Bronchial epithelial cell (primary cell): ENCODE results near the gene STK11. TPM values are rescaled to one million over a fixed set of nuclear protein-coding genes. Genes with fewer than 3 reads are reported as not detected.

ENCODE experiments used
- DNase-seq: peaks from one replicate; pipeline ENCODE4 v3.0.0-alpha.2; 2010; ENCODE audit warnings: low read depth
- FAIRE-seq: peaks from 2 replicates; lab custom pipeline; 2011; peaks lifted over from hg19 to GRCh38; lab: Jason Lieb, UNC
- H3K27me3 ChIP-seq: 2 replicates; pipeline ENCODE4 v1.5.1; 2011; ENCODE audit warnings: low read length; ENCODE audit not compliant: control insufficient read depth, insufficient read depth
- H3K36me3 ChIP-seq: 2 replicates; pipeline ENCODE4 v1.5.1; 2011; ENCODE audit warnings: low read length; ENCODE audit not compliant: control insufficient read depth, insufficient read depth
- H3K4me3 ChIP-seq: 2 replicates; pipeline ENCODE4 v1.5.1; 2011; ENCODE audit warnings: mild to moderate bottlenecking, low read depth, low read length, control low read depth
- total RNA-seq: library from RNA; depleted of rRNA; stranded (reverse); fragments of >200 nt; gene quantifications from 2 replicates; pipeline ENCODE4 v1.2.1, GENCODE V29; 2014
- TF ChIP-seq, protein P1 (sequence below): IDR thresholded peaks from 2 replicates; pipeline ENCODE4 v1.5.1; 2011; ENCODE audit warnings: mild to moderate bottlenecking, moderate library complexity, low read length, control low read depth, inconsistent platforms; ENCODE audit not compliant: insufficient read depth, severe bottlenecking

Gene STK11
- total RNA-seq, 1 donor from 2014 or later = 117 TPM

DNA sequence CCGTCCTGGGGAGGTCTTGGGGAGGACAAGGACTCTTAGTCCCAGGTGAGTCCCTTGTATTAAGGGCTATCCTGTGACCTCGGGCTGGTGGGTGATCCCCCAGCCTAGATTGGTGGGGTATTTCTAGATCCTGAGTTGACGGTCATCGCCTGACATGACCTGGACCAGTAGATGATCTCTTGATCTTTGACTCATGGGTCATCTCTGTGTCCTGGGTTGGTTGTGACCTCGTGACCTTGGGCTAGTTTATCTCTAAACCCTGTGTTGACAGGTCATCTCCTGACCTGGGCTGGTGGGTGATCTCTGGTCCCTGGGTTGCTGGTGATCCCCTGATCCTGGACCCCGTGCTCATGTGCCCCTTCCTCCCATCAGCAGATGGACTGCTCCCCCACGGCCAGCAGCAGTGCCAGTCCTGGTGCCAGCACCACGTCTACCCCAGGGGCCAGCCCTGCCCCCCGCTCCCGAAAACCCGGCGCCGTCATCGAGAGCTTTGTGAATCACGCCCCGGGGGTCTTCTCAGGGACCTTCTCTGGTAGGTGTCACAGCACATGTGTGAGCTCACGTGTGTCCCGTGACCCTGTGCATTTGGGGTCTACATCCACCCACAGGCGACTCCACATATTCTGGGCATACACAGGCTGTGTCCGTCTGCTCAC is 49.1 kb downstream of the STK11 start:
- Histone ChIP-seq H3K36me3 (peaks cover 48% of the 10 kb centered on the region), H3K4me3 (no peak overlapping the region), H3K27me3 (no peaks in the 10 kb centered on the region)
- no peak for FAIRE-seq
- DNase-seq = no peak
- TF ChIP-seq, protein P1, sequence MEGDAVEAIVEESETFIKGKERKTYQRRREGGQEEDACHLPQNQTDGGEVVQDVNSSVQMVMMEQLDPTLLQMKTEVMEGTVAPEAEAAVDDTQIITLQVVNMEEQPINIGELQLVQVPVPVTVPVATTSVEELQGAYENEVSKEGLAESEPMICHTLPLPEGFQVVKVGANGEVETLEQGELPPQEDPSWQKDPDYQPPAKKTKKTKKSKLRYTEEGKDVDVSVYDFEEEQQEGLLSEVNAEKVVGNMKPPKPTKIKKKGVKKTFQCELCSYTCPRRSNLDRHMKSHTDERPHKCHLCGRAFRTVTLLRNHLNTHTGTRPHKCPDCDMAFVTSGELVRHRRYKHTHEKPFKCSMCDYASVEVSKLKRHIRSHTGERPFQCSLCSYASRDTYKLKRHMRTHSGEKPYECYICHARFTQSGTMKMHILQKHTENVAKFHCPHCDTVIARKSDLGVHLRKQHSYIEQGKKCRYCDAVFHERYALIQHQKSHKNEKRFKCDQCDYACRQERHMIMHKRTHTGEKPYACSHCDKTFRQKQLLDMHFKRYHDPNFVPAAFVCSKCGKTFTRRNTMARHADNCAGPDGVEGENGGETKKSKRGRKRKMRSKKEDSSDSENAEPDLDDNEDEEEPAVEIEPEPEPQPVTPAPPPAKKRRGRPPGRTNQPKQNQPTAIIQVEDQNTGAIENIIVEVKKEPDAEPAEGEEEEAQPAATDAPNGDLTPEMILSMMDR = no peak

- DNase-seq = no peak
- no peak for FAIRE-seq
- no peak overlapping the region for H3K4me3 ChIP-seq
- H3K27me3 ChIP-seq = no peaks in the 10 kb centered on the region
- H3K36me3 ChIP-seq = peaks cover 44% of the 10 kb centered on the region
- TF ChIP-seq, protein P1 = no peak
These were observed 49.9 kb downstream of the STK11 start for GRCh38 chr19:1255186-1256161.

- DNase-seq = no peak
- Histone ChIP-seq H3K36me3 (peaks cover 35% of the 10 kb centered on the region), H3K27me3 (no peaks in the 10 kb centered on the region), H3K4me3 (no peak overlapping the region)
- TF ChIP-seq, protein P1 = no peak
- no peak for FAIRE-seq
These were observed 51.3 kb downstream of the STK11 start for GRCh38 chr19:1256646-1257474.

- TF ChIP-seq, protein P1 = no peak
- FAIRE-seq = no peak
- peaks cover 34% of the 10 kb centered on the region for H3K36me3 ChIP-seq
- H3K4me3 ChIP-seq = no peak overlapping the region
- no peaks in the 10 kb centered on the region for H3K27me3 ChIP-seq
- no peak for DNase-seq
These were observed 52.0 kb downstream of the STK11 start for GRCh38 chr19:1257475-1258162.

GRCh38 chr19:1258163-1258492 is 52.5 kb downstream of the STK11 start:
- TF ChIP-seq, protein P1 = no peak
- DNase-seq (no peak), FAIRE-seq (no peak)
- Histone ChIP-seq H3K27me3 (no peaks in the 10 kb centered on the region), H3K36me3 (peaks cover 34% of the 10 kb centered on the region), H3K4me3 (no peak overlapping the region)
